GM19240 (cell line): Measurements from ENCODE around the gene ACER1.
"Not testable (repeated sequence)": the region's sequence is repeated elsewhere in the genome, so short reads cannot be mapped to it uniquely, and the experiment has no call there.

Experiments used
- DNase-seq: peaks from one replicate; pipeline ENCODE4 v3.0.0; 2011; ENCODE audit warnings: low spot score; ENCODE audit not compliant: insufficient read length

The ACER1 gene, protein sequence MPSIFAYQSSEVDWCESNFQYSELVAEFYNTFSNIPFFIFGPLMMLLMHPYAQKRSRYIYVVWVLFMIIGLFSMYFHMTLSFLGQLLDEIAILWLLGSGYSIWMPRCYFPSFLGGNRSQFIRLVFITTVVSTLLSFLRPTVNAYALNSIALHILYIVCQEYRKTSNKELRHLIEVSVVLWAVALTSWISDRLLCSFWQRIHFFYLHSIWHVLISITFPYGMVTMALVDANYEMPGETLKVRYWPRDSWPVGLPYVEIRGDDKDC

DNA sequence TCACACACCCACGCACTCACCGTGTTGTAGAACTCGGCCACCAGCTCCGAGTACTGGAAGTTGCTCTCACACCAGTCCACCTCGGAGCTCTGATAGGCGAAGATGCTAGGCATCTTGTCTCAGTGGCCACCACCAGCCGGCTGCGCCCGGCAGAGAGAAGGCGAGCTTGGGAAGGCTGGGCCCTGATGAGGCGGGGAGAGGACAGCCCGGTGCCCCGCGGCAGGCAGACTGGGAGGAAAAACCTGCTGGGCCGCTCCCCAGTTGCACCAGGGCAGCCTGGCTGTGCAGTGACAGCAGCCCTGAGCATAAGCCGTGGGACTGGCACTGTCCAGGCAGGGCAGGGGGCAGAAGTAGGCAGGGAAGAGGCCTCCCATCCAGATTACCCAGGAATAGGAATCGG lies at the start of gene ACER1:
Gene ACER1 (minus strand): TSS at position 174 of the 400 bp plus-strand sequence. CDS start 61 bp downstream, at position 113.
- DNase-seq: no peak

DNA sequence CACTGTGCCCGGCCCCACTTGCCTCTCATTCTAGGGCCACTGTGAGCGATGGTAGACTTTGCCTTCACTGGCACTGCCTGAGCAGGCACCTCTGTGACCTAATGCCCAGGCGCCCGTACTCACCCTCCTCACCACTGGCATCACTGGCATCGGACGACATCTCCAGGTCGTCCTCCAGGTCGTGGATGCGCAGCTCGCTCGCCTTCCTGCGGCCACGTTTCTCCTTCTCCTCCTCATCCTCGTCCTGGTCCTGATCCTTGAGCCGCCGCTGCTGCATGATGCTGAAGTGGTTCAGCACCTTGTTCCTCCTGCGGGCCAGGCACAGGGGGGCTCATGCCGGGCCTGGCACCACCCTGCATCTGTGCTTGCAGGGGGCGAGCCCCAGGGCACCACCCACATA lies 49.8 kb upstream of the ACER1 start:
- no peak for DNase-seq

- DNase-seq: no peak
Observed at GRCh38 chr19:6381030-6381750, 47.8 kb upstream of the ACER1 start.

DNA sequence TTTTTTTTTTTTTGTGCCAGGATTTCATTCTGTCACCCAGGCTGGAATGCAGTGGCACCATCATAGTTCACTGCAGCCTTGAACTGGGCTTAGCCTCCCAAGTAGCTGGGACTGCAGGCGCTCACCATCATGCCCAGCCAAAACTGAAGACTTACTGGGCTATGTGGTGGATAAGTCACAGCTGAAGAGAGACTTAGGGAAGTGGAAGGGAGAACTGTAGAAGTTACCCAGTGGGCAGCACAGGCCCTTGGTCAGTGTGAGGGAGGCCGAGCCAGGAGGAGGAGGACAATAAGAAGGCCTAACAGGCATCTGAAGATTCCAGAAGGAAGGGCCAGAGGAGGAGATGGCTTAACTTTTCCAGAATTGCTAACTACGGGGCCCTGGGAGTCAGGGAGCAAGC lies 46.3 kb upstream of the ACER1 start:
- no peak for DNase-seq

DNA sequence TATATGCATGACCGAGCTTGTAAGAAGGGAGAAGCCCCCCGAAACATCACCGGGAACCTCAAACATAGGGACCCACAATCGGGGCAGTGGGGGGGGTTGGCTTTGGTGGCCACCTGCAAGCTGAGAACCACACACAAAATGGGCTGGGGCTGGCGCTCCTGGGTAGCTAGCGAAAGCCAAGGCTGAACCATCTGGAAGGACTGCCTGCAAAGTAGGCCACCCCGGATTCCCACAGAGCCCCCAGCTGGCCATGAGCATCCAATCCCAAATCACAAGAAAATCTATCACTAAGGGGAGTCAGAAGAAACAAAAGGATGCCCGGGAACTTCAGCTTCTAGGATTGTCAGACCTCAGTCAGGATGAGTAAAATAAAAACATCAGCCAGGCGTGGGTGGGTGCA lies 45.1 kb upstream of the ACER1 start:
- DNase-seq: no peak

- DNase-seq: no peak
Observed at GRCh38 chr19:6378041-6378440, 44.6 kb upstream of the ACER1 start.

GRCh38 chr19:6376512-6377190 lies 43.2 kb upstream of the ACER1 start:
- DNase-seq: no peak

GRCh38 chr19:6375411-6376010 lies 42.1 kb upstream of the ACER1 start, which contains the start of gene PSPN:
Gene PSPN, minus strand, starts transcription at chr19:6375933. Its CDS starts 84 bp downstream, at chr19:6375849.
- DNase-seq: no peak

- DNase-seq: no peak
Observed at GRCh38 chr19:6374711-6375410, 41.4 kb upstream of the ACER1 start.

DNA sequence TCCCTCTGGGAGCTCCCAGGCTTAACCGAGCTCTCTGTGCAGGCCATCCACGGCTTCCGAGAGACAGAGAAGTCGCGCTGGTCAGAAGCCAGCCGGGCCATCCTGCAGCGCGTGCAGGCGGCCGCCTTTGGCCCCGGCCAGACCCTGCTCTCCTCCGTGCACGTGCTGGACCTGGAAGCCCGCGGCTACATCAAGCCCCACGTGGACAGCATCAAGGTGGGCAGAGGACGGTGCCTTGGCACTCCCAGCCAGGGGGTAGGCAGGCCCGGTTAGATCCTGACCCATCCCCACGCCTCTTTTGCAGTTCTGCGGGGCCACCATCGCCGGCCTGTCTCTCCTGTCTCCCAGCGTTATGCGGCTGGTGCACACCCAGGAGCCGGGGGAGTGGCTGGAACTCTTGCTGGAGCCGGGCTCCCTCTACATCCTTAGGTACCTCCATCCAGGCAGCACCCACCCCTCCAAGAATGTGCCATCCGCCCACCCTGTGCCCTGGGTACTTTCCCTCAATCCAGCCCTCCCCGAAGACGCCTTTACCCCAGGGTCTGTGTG lies 40.8 kb upstream of the ACER1 start:
- no peak for DNase-seq

- DNase-seq: no peak
Observed at GRCh38 chr19:6373813-6374108, 40.3 kb upstream of the ACER1 start.

DNA sequence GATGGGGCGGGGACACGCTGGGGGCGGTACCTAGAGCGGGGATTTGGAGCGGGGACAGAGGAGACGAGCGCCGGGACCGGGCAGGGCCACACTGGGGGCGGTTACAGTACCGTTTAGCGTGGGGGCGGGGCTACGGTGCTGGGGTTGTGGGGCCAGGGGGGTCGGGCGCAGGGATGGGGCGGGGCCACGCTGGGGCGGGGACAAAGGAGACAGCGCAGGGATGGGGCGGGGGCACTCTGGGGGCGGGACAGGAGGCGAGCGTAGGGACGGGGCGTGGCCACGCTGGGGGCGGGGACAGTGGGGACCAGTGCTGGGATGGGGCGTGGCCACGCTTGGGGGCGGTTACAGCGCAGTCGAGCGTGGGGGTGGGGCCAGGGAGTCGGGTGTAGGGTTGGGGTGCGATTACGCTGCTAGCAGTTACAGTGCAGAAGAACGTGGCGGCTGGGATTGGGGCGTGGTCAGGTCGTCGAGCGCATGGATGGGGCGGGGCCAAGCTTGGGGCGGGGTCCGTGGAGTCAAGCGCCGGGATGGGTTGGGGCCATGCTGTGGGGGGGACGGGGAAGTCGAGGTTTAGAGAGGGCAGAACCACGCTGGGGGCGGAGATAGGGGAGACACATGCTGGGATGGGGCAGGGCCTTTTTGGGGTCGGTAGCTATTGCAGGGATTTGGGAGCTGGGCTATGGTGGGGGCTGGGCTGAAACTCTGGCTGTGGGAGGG lies 39.8 kb upstream of the ACER1 start:
- peak; percentile 90 for DNase-seq

- DNase-seq: peak; percentile 86
Observed at GRCh38 chr19:6372594-6373095, 39.2 kb upstream of the ACER1 start, which contains the start of gene ALKBH7. Gene ALKBH7, plus strand, starts transcription at chr19:6372794. Its CDS starts 27 bp downstream, at chr19:6372821.

DNA sequence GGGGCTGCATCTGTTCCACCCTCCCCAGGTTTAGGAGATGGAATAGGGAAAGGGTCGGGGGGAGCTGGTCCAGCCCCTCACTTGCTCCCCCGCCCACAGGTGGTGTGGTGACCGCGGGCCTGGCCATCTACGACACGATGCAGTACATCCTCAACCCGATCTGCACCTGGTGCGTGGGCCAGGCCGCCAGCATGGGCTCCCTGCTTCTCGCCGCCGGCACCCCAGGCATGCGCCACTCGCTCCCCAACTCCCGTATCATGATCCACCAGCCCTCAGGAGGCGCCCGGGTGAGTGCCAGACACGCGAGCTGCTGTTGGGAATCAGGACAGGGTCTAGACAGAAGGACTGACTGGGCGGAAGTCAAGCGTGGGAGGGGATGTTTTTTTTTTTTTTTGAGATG lies 30.9 kb upstream of the ACER1 start:
- DNase-seq: no peak

- no peak for DNase-seq
Observed at GRCh38 chr19:6362351-6362801, 29.0 kb upstream of the ACER1 start.

- no peak for DNase-seq
Observed at GRCh38 chr19:6362027-6362350, 28.6 kb upstream of the ACER1 start.

DNA sequence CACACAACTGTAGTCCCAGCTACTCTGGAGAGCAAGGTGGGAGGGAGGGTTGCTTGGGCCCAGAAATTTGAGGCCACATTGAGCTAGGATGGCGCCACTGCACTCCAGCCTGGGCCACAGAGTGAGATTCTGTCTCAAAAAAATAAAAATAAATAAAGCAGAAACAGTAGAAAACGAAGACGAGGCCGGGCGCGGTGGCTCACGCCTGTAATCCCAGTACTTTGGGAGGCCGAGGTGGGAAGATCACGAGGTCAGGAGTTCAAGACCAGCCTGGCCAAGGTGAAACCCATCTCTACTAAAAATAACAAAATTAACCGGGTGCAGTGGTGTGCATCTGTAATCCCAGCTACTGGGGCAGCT lies 27.4 kb upstream of the ACER1 start:
- DNase-seq: not testable (repeated sequence)

- not testable (repeated sequence) for DNase-seq
Observed at GRCh38 chr19:6360445-6360844, 27.0 kb upstream of the ACER1 start.

DNA sequence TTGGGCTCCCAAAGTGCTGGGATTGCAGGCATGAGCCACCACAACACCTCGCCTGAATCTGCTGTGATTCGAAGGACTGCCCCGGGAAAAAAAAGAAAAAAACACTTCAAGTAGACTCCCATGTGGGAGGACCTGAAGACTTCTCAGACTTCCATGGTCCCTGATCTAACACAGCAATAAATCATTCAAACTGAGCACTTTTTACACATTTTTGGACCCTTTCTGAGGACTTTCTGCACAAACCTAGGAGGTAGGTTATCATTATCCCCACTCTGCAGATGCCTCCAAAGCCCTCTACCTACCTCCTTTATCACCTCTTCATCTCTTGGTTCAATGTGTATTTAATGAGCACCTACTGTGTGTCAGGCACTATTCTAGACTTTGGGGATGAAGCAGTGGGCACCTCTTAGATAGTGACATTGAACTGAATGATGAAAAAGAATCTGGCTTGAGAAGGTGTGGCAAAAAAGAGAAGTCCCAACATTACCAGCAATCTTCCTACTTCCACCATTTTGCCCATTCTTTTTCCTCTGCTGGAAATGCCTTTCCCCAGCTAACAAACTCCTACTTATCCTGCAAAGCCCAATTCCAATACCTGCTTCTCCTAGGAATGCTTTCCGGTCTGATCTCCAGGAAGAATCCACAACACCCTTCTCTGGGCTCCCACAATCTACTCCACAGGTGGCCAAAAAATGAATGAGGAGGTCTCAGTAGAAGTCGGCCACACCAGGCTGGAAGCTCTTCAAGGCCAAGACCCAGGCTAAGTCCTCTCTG lies 26.3 kb upstream of the ACER1 start:
- DNase-seq: no peak

DNA sequence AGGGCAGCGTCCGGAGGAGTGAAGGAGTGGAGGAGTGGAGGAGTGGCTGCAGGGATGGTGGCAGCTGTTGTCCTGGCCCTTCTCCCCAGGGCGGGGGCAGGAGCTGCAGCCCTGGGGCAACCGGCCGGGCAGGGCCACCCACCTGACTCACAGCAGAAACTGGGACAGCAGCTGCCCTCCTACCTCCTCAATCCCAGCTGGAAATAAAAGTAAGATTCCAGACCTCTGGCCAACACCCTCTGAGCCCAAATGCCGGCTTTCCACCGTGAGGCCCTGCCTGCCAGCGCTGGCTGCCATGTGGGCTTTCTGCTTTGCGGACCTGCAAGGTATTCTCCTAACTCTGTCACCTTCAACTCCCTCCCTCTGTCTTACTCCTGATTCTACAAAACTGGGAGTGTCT lies 24.6 kb upstream of the ACER1 start:
- no peak for DNase-seq
